ACHN (cell line): ENCODE data around the gene FBN1.

ENCODE experiments used
- DNase-seq: peaks from one replicate; pipeline ENCODE4 v3.0.0-alpha.2; 2015
- in situ Hi-C: cut with HindIII; loops from 2 replicates; pipeline ENCODE4 v1.10.0; 2017; ENCODE audit warnings: low sequenced_read_pairs, low pct_ligation_motif_present, low pct_unique_long_range_greater_than_20kb

The FBN1 gene

DNA sequence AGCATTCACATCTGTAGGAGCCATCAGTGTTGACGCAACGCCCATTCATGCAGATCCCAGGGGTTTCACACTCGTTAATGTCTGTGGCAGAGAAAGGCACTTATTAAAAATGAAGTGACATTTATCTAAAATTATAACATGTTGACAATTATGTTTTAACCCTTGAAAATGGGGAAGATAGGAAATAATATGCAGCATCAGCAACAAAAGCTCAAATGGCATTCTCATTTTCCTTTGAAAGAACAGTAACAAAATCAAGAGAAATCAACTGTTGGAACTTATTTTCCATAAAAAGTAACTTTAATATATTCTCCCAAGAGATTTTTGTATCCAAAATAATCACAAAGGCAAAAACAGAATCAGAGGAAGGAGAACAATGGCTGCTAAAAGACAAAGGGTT is 140.4 kb downstream of the FBN1 start:
- DNase-seq, result no peak
- in situ Hi-C loops, result no loop called here

GRCh38 chr15:48501208-48501607 is 144.3 kb downstream of the FBN1 start:
- in situ Hi-C loops, result no loop called here
- no peak for DNase-seq

- no peak for DNase-seq
- in situ Hi-C loops, result no loop called here
Observed at GRCh38 chr15:48500595-48500994, 144.9 kb downstream of the FBN1 start.

DNA sequence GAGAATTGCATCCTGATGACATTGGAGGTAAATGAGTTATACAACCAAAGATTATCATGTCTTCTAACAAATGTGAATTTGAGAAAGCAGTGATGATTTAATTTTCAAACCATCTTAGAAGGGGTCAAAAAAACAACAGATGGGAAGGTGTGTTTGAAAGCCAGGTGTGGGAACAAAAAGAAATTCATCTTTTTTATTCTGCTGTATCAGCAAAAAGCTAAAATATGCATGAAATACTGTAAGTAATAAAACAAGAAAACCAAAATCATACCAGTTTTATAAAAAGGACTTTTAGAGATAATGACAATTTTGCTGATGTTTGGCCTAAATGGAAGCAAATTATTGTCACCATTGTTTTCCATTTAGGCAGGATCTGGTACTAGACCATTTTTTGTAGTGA is 145.5 kb downstream of the FBN1 start:
- DNase-seq, result no peak
- in situ Hi-C loops, result no loop called here

GRCh38 chr15:48498828-48499227 is 146.7 kb downstream of the FBN1 start:
- DNase-seq, result no peak
- in situ Hi-C loops, result no loop called here

DNA sequence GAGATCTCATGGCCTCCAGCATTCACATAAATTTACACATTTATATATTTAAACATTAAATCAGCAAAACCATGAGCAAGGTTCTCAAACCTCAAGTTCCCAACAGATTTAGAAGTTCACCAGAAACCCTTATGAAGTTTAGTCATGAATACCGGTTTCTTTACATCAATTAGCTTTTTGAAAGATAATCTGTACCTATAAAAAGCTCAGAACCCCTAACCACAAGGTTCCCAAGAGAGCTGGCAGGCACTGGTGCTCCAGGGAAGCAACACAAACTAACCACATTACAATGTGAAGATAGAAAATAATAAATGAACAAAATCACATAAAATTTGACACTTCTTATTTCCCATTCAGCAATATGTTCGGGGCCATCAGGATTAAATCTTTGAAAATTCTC is 150.9 kb downstream of the FBN1 start:
- DNase-seq, result no peak
- in situ Hi-C loops, result no loop called here

- in situ Hi-C loops, result no loop called here
- no peak for DNase-seq
Observed at GRCh38 chr15:48493763-48494225, 151.7 kb downstream of the FBN1 start.

GRCh38 chr15:48493084-48493762 is 152.3 kb downstream of the FBN1 start:
- in situ Hi-C loops, result no loop called here

GRCh38 chr15:48486228-48486627 is 159.3 kb downstream of the FBN1 start:
- no peak for DNase-seq
- in situ Hi-C loops, result no loop called here

More at GRCh38 chr15:48493084-48493762, 152.3 kb downstream of the FBN1 start:
- no peak for DNase-seq

DNA sequence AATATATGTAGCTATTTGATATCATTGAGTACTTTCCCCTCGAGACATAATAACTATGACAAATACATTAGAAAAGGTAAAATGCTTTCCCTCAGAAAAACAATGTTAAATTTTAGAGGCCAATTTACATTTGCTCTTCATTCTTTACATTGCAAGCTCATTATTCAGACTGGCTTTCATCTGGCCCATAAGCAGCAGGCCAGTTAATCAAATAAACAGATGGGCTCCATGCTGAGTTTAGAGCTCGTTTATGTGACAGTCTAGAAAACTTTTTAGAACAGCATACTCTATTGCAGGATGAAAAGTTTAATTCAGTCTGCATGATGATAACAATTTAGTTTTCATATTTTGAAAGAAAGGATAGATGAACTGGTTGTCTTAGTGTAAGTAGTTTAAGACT is 163.7 kb downstream of the FBN1 start:
- in situ Hi-C loops, result no loop called here
- DNase-seq, result no peak

- in situ Hi-C loops, result no loop called here
- no peak for DNase-seq
Observed at GRCh38 chr15:48479751-48480150, 165.8 kb downstream of the FBN1 start.

DNA sequence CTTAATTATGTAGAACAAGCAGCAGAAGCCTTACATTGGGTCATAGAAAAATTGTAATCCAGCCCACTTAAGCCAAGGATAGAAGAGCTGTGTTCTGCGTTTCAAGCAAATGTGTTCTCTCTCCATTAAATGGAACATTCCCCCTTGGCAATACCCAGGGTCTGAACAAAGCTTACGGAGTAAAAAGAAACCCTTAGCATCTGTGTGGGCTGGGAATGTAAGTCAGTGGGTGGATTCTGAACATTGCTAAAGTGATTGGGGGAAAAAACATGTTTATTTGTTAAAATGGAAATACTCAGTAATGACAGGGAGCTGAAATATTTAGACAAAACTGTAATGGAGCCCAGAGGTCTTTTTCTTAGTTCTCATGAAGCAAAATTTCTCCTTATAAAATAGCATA is 166.9 kb downstream of the FBN1 start:
- in situ Hi-C loops, result no loop called here
- no peak for DNase-seq

DNA sequence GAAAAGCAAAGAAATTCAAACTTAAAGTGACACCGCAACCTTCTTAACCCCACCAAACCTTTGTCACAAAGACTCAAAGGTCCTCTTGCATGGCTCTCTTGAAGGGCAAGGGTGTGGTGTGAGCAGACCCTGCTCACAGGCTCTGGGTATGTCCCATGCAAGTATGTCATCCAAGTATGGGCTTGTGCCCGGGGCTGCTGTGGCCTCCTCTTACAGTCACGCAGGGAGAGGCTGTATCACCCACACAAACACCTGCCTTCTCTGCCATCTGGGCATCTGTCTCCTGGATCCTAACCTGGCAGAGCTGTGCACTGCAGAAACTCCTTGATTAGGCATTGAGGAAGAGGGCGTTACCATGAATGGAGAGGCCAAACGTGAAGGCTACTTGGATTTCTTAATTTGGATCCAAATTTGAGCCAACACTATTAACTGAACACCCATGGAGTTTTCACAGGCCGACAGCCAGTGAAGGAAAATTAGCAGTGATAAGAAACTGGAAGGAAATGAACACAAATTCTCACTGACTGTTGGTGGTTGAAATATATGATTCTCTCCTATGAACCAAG is 167.6 kb downstream of the FBN1 start:
- in situ Hi-C loops, result no loop called here

GRCh38 chr15:48475600-48476395 is 169.7 kb downstream of the FBN1 start:
- in situ Hi-C loops, result no loop called here
- DNase-seq, result no peak

More for the DNA sequence above, 167.6 kb downstream of the FBN1 start:
- no peak for DNase-seq

GRCh38 chr15:48473667-48474066 is 171.8 kb downstream of the FBN1 start:
- in situ Hi-C loops, result no loop called here
- no peak for DNase-seq

- no peak for DNase-seq
- in situ Hi-C loops, result no loop called here
Observed at GRCh38 chr15:48472756-48473155, 172.8 kb downstream of the FBN1 start.

DNA sequence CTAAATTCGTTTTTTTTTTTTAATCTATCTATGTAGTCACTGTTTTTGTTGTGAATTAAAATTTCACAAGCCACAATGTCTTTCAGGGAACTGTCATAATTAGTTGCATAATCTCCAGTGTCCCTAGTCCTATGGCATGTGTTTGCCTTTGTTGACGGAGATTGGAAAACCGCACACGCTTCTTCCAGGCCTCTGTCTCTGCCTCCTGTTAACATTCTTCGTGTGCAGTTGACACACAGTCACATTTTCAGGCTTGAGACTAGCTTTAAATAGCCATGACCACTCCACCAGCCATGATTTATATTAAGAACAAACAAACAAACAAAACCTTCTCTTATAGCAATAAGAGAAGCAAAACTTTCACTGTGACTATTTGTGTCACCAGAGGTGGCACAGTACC is 174.4 kb downstream of the FBN1 start:
- no peak for DNase-seq
- in situ Hi-C loops, result no loop called here

DNA sequence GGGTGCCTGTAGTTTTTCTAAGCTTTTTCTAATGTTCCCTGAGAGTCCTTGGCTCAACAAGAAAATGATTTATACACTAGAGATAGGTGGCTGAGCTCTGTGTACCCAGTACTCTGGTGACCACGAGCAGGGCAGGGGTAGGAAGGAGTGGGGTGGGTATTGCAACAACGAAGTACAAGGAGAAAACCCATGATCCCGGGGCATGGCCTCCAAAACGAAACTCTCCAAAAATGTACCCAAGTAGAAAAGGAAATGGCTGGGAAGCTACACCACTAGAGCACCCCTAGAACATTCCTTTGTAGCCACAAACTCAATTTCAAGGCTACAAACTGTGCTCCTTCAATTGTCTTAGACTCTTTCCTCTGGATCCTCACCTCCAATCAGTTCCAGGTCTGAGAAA is 175.4 kb downstream of the FBN1 start:
- DNase-seq, result no peak
- in situ Hi-C loops, result no loop called here

DNA sequence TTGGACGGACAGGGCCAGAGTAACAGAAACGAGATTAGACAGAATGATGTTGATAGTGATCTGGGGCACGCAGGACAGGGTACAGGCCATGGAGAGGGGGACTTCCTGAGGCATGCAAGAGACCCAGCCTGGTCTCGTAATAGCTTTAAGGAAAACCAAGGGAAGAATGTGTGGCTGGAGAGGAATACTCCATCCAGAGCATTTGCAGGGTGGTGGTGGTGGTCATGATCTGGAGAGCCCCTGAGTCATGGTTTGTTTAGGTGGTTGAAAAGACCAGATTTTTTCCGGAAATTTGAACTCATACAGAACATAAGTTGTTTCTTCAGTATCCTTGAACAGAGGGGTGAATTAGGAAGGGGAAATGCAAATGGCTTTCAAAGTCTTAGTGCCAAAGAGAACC is 175.8 kb downstream of the FBN1 start:
- DNase-seq, result no peak
- in situ Hi-C loops, result no loop called here

- in situ Hi-C loops, result no loop called here
Observed at GRCh38 chr15:48469271-48469670, 176.2 kb downstream of the FBN1 start.

More at GRCh38 chr15:48469271-48469670, 176.2 kb downstream of the FBN1 start:
- no peak for DNase-seq
